Activated CD4-positive, alpha-beta T cell treated with anti-CD3 and anti-CD28 coated beads, Interleukin-2, amount 50 U/mL, for 48 hours (primary cell): ENCODE results near the gene SLC6A13.
A peak's percentile ranks its signal among the peaks of the same experiment; 100 is the strongest.
"Not testable (repeated sequence)": the region's sequence is repeated elsewhere in the genome, so short reads cannot be mapped to it uniquely, and the experiment has no call there.

ENCODE experiments used
- DNase-seq, 2 experiments: peaks; one replicate each; pipeline ENCODE4 v3.0.0-alpha.2; 2020

Gene SLC6A13

GRCh38 chr12:232731-233614 lies 29.7 kb downstream of the SLC6A13 start:
- no peak for DNase-seq

- no peak for DNase-seq
Measured at GRCh38 chr12:230925-231671, 31.5 kb downstream of the SLC6A13 start.

- no peak for DNase-seq
Measured at GRCh38 chr12:229441-230191, 33.0 kb downstream of the SLC6A13 start.

- no peak for DNase-seq
Measured at GRCh38 chr12:228846-229200, 33.8 kb downstream of the SLC6A13 start.

GRCh38 chr12:227923-228845 lies 34.5 kb downstream of the SLC6A13 start:
- no peak for DNase-seq

- no peak for DNase-seq
Measured at GRCh38 chr12:227286-227915, 35.2 kb downstream of the SLC6A13 start.

GRCh38 chr12:226401-226800 lies 36.2 kb downstream of the SLC6A13 start:
- no peak for DNase-seq

- DNase-seq = peak; percentile 13 to 25
Measured at GRCh38 chr12:225012-225411, 37.6 kb downstream of the SLC6A13 start.

GRCh38 chr12:224330-224729 lies 38.3 kb downstream of the SLC6A13 start:
- no peak for DNase-seq

GRCh38 chr12:223841-224240 lies 38.8 kb downstream of the SLC6A13 start:
- no peak for DNase-seq

- no peak for DNase-seq
Measured at GRCh38 chr12:221736-222135, 40.9 kb downstream of the SLC6A13 start.

- no peak for DNase-seq
Measured at GRCh38 chr12:220946-221550, 41.6 kb downstream of the SLC6A13 start.

GRCh38 chr12:220491-220890 lies 42.1 kb downstream of the SLC6A13 start:
- DNase-seq = no peak

- peak; percentile 75 to 79 for DNase-seq
Measured at GRCh38 chr12:219891-220352, 42.7 kb downstream of the SLC6A13 start.

- no peak for DNase-seq
Measured at GRCh38 chr12:218728-219590, 43.7 kb downstream of the SLC6A13 start.

GRCh38 chr12:218221-218620 lies 44.4 kb downstream of the SLC6A13 start:
- no peak for DNase-seq

GRCh38 chr12:217029-217428 lies 45.6 kb downstream of the SLC6A13 start:
- not testable (repeated sequence) for DNase-seq

GRCh38 chr12:215116-215515 lies 47.5 kb downstream of the SLC6A13 start:
- DNase-seq = no peak

GRCh38 chr12:214003-214741 lies 48.5 kb downstream of the SLC6A13 start, which contains the start of gene SLC6A12:
Gene SLC6A12, minus strand, starts transcription at chr12:214157. Its CDS starts 4,171 bp downstream, at chr12:209986.
- DNase-seq = no peak
